H1 (cell line): ENCODE results near the gene MR1. TPM values are rescaled to one million over a fixed set of nuclear protein-coding genes. Genes with fewer than 3 reads are reported as not detected.

Source experiments
- CTCF ChIA-PET: fragments of 300-600 bp; sonication (Branson Sonifier 250); formaldehyde crosslinking; loops from one replicate; lab custom pipeline; 2021; ENCODE audit not compliant: partially characterized antibody; lab: Charles Lee
- POLR2A ChIA-PET: fragments of 300-600 bp; sonication (Branson Sonifier 250); formaldehyde crosslinking; loops from one replicate; lab custom pipeline; 2021; ENCODE audit warnings: inconsistent platforms; ENCODE audit not compliant: partially characterized antibody; lab: Charles Lee
- DNase-seq, 2 experiments: peaks; one replicate each; pipeline versions ENCODE4 v3.0.0 to v3.0.0-alpha.2; 2010 to 2022; ENCODE audit warnings: low spot score in 2 of 2, low read depth in 1 of 2, mixed read lengths in 1 of 2
- FAIRE-seq: peaks from 2 replicates; lab custom pipeline; 2011; peaks lifted over from hg19 to GRCh38; lab: Jason Lieb, UNC
- H2AFZ ChIP-seq: 2 replicates; pipeline ENCODE4 v1.8.1; 2012; ENCODE audit warnings: low read length, inconsistent platforms
- H2AK5ac ChIP-seq: 2 replicates; pipeline ENCODE4 v1.6.1; 2013; ENCODE audit warnings: low read depth, low read length
- H2BK120ac ChIP-seq: replicated peaks from 2 replicates; pipeline ENCODE3; 2013; ENCODE audit warnings: low read depth, low read length, inconsistent platforms
- H2BK12ac ChIP-seq: 2 replicates; pipeline ENCODE4 v1.6.1; 2013; ENCODE audit warnings: low read depth, low read length
- H2BK15ac ChIP-seq: 2 replicates; pipeline ENCODE4 v1.6.1; 2013; ENCODE audit warnings: low read length
- H2BK20ac ChIP-seq: 2 replicates; pipeline ENCODE4 v1.6.1; 2013; ENCODE audit warnings: low read length
- H2BK5ac ChIP-seq: 2 replicates; pipeline ENCODE4 v1.6.1; 2013; ENCODE audit warnings: low read depth, low read length
- H3K14ac ChIP-seq: 2 replicates; pipeline ENCODE4 v1.6.1; 2013; ENCODE audit warnings: inconsistent platforms; ENCODE audit not compliant: insufficient read length
- H3K18ac ChIP-seq: 2 replicates; pipeline ENCODE4 v1.6.1; 2013; ENCODE audit warnings: low read length; ENCODE audit errors: extremely low read depth
- H3K23ac ChIP-seq: 2 replicates; pipeline ENCODE4 v1.6.1; 2013; ENCODE audit warnings: inconsistent platforms; ENCODE audit not compliant: insufficient read length
- H3K23me2 ChIP-seq: 2 replicates; pipeline ENCODE4 v1.6.1; 2013; ENCODE audit warnings: low read depth, low read length
- H3K27ac ChIP-seq: 2 replicates; pipeline ENCODE4 v1.6.1; 2011; ENCODE audit warnings: low read depth, low read length, inconsistent platforms
- H3K27me3 ChIP-seq, 4 experiments: replicated peaks in 1 of 4; 1 replicate in 1 of 4; 2 replicates in 3 of 4; pipeline versions ENCODE4 v1.6.1 to v1.8.1; 2011 to 2013; ENCODE audit warnings: low read length in 3 of 4, mild to moderate bottlenecking in 3 of 4, inconsistent platforms in 2 of 4, mixed read lengths in 2 of 4, moderate library complexity in 1 of 4; ENCODE audit not compliant: control insufficient read depth in 3 of 4, insufficient read depth in 3 of 4; ENCODE audit errors: extremely low read depth in 1 of 4
- H3K36me3 ChIP-seq, 4 experiments: 2 replicates each; pipeline versions ENCODE4 v1.6.1 to v1.8.1; 2011 to 2013; ENCODE audit warnings: mild to moderate bottlenecking in 4 of 4, low read length in 3 of 4, moderate library complexity in 2 of 4, control low read depth in 1 of 4, inconsistent platforms in 1 of 4; ENCODE audit not compliant: insufficient read depth in 4 of 4, control insufficient read depth in 2 of 4
- H3K4ac ChIP-seq: replicated peaks from 2 replicates; pipeline ENCODE3; 2013; ENCODE audit warnings: low read length, low read depth, mixed read lengths, inconsistent platforms; ENCODE audit not compliant: insufficient read length
- H3K4me1 ChIP-seq, 4 experiments: replicated peaks in 1 of 4; 1 replicate in 1 of 4; 2 replicates in 3 of 4; pipeline versions ENCODE4 v1.6.1 to v1.8.1; 2011 to 2013; ENCODE audit warnings: low read length in 3 of 4, inconsistent platforms in 2 of 4, mixed read lengths in 1 of 4; ENCODE audit not compliant: insufficient read depth in 4 of 4, control insufficient read depth in 3 of 4
- H3K4me2 ChIP-seq, 2 experiments: 2 replicates each; pipeline versions ENCODE4 v1.6.1 to v1.8.1; 2011 to 2013; ENCODE audit warnings: low read depth in 2 of 2, low read length in 2 of 2, control low read depth in 1 of 2, inconsistent platforms in 1 of 2, mild to moderate bottlenecking in 1 of 2; ENCODE audit not compliant: insufficient read depth in 1 of 2
- H3K4me3 ChIP-seq, 4 experiments: fragments of 200-600, 300-600 bp in 1 of 4; sonication (generic), shearing (Covaris generic), sonication (Bioruptor Twin) in 1 of 4; 2 replicates each; pipeline versions ENCODE4 v1.5.1 to v1.8.1; 2011 to 2016; ENCODE audit warnings: low read length in 4 of 4, low read depth in 3 of 4, control low read depth in 2 of 4, inconsistent platforms in 2 of 4, mild to moderate bottlenecking in 2 of 4, mixed read lengths in 1 of 4, moderate library complexity in 1 of 4; ENCODE audit not compliant: insufficient read depth in 2 of 4; ENCODE audit errors: extremely low read depth in 1 of 4
- H3K56ac ChIP-seq: replicated peaks from 2 replicates; pipeline ENCODE3; 2013; ENCODE audit warnings: low read depth, mild to moderate bottlenecking, mixed read lengths, low read length, inconsistent platforms; ENCODE audit not compliant: insufficient read length
- H3K79me1 ChIP-seq: 2 replicates; pipeline ENCODE4 v1.6.1; 2013; ENCODE audit warnings: low read depth, low read length, control low read depth
- H3K79me2 ChIP-seq, 2 experiments: 2 replicates each; pipeline versions ENCODE4 v1.6.1 to v1.8.1; 2012 to 2013; ENCODE audit warnings: low read length in 2 of 2, mild to moderate bottlenecking in 2 of 2, inconsistent platforms in 1 of 2; ENCODE audit not compliant: insufficient read depth in 2 of 2, control insufficient read depth in 1 of 2
- H3K9ac ChIP-seq, 4 experiments: replicated peaks in 1 of 4; 1 replicate in 1 of 4; 2 replicates in 3 of 4; pipeline versions ENCODE4 v1.6.1 to v1.8.1; 2011 to 2013; ENCODE audit warnings: low read depth in 3 of 4, low read length in 3 of 4, control low read depth in 2 of 4, mild to moderate bottlenecking in 2 of 4, moderate library complexity in 2 of 4, inconsistent platforms in 1 of 4; ENCODE audit errors: extremely low read depth in 1 of 4
- H3K9me3 ChIP-seq, 2 experiments: 2 replicates each; pipeline versions ENCODE4 v1.6.1 to v1.8.1; 2012 to 2013; ENCODE audit warnings: mild to moderate bottlenecking in 2 of 2, moderate library complexity in 2 of 2, control low read depth in 1 of 2, inconsistent platforms in 1 of 2, low read depth in 1 of 2, low read length in 1 of 2, mixed read lengths in 1 of 2; ENCODE audit not compliant: insufficient read depth in 2 of 2
- H4K20me1 ChIP-seq, 2 experiments: replicated peaks in 1 of 2; 2 replicates each; pipeline versions ENCODE3 to v1.8.1; 2011 to 2013; ENCODE audit warnings: inconsistent platforms in 2 of 2, low read length in 2 of 2, mild to moderate bottlenecking in 1 of 2; ENCODE audit not compliant: insufficient read depth in 2 of 2, control insufficient read depth in 1 of 2
- H4K5ac ChIP-seq: 2 replicates; pipeline ENCODE4 v1.6.1; 2013; ENCODE audit warnings: low read length, low read depth, mixed read lengths, inconsistent platforms; ENCODE audit not compliant: insufficient read length
- H4K8ac ChIP-seq: 2 replicates; pipeline ENCODE4 v1.8.0; 2013; ENCODE audit warnings: mild to moderate bottlenecking, moderate library complexity, low read length, inconsistent platforms; ENCODE audit not compliant: insufficient read depth; ENCODE audit errors: extremely low read depth
- H4K91ac ChIP-seq: replicated peaks from 2 replicates; pipeline ENCODE3; 2013; ENCODE audit warnings: low read length, mixed read lengths, inconsistent platforms; ENCODE audit not compliant: insufficient read length
- HDAC6 ChIP-seq: IDR thresholded peaks from one replicate; pipeline ENCODE4 v1.7.1; 2012; ENCODE audit warnings: low read depth, mild to moderate bottlenecking, inconsistent platforms, low read length, moderate library complexity
- POLR2AphosphoS5 ChIP-seq: IDR thresholded peaks from 2 replicates; pipeline ENCODE4 v1.6.1; 2011; ENCODE audit warnings: low read depth, low read length
- POU5F1 ChIP-seq: IDR thresholded peaks from 2 replicates; pipeline ENCODE4 v1.6.1; 2011; ENCODE audit warnings: low read depth, mild to moderate bottlenecking, low read length, moderate library complexity
- SP1 ChIP-seq: IDR thresholded peaks from 2 replicates; pipeline ENCODE4 v1.6.1; 2011; ENCODE audit warnings: low read depth, low read length
- WGBS, 2 experiments: shearing (Covaris generic) in 1 of 2; methylation state at CpG; one replicate each; pipeline versions ENCODE4 v1.1.6 to v1.1.7; 2013 to 2015; ENCODE audit warnings: low lambda C conversion rate in 2 of 2, mixed read lengths in 2 of 2, inconsistent platforms in 1 of 2, low coverage in 1 of 2, missing lambda C conversion rate in 1 of 2; ENCODE audit not compliant: insufficient replicate concordance in 2 of 2, insufficient coverage in 1 of 2, insufficient read length in 1 of 2; ENCODE audit errors: extremely low coverage in 1 of 2, missing lambda C conversion rate in 1 of 2; 5-methylcytosine and 5-hydroxymethylcytosine counted together
- polyA plus RNA-seq, 7 experiments: library from polyadenylated mRNA; depleted of rRNA in 3 of 7; stranded (reverse) in 5 of 7; unstranded in 2 of 7; fragments of >200 nt in 5 of 7; fragments of 200-250 nt in 2 of 7; gene quantifications; 1 replicate in 5 of 7; 2 replicates in 1 of 7; 4 replicates in 1 of 7; pipeline versions ENCODE4 v1.2.1 to v1.2.3, GENCODE V29; 2011 to 2013; ENCODE audit warnings: missing spikeins in 2 of 7, mixed read lengths in 2 of 7
- total RNA-seq: library from RNA; stranded (reverse); fragmentation: NEBNext Ultra II Directional; extraction: Animal tissue kit (Norgen Biotek cat#: 25700); gene quantifications from 2 replicates; pipeline ENCODE4 v1.2.1, GENCODE V29; 2021
- TF ChIP-seq, protein P1 (sequence below): IDR thresholded peaks from 2 replicates; pipeline ENCODE4 v1.6.1; 2011; ENCODE audit warnings: low read length, improper control_type of control experiment

Gene MR1
- total and polyA plus RNA-seq, 2 of the 8 experiments (the other 6 are each of a cell fraction or from before 2014, with no cell fraction given) = 0.09 TPM; not detected in 1

DNA sequence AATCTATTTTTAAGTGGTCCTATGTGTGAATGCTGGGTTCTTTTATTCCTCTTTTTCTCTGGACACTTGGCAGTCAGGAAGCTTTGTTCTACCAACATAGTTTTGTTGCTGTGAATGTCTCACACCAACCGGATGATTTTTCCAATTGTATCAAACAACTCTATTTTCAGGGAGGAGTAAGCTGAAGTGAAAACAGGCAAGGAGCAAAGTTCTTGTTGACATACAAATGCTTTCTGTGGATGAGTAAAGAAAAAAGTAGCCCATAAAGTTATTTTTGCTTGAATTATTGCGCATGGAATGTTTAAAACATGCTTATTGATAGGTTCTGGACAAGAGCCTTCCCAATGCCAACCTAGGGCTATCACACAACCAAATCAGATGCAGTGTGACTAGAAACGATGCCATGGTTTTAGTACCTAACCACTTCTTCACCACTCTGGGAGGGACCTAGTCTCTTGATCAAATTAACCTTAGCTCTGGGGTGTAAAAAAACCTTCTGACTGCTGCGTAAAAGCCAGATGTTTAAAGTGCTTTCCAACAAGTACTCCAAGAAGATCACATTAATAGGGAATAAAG is 59.2 kb downstream of the MR1 start:
- H3K4me1 ChIP-seq = peaks cover 12 to 22% (median 15%) of the 10 kb centered on the region in 4 experiments
- H2AK5ac ChIP-seq = no peak overlapping the region
- H4K20me1 ChIP-seq = peaks cover 18 to 23% of the 10 kb centered on the region in 2 experiments
- H3K4me3 ChIP-seq = no peak overlapping the region
- CTCF ChIA-PET = interaction anchor here (1.3 to 12.3 kb wide), 3 partner anchors 26 to 48 kb away, joined by 3 to 115 read pairs (median 3); no protein-coding TSS in a partner anchor
- no peak overlapping the region for H2BK5ac ChIP-seq
- no peak overlapping the region for H4K91ac ChIP-seq
- H3K56ac ChIP-seq = no peak overlapping the region
- no peak overlapping the region for H2BK15ac ChIP-seq
- H3K36me3 ChIP-seq = no peaks in the 10 kb centered on the region
- peaks cover 0 to 20% (median 10%) of the 10 kb centered on the region in 4 experiments; a peak in 5 of 7 replicates for H3K27me3 ChIP-seq
- H3K9ac ChIP-seq = no peak overlapping the region
- DNase-seq = no peak
- no peak overlapping the region for H4K5ac ChIP-seq
- H2BK120ac ChIP-seq = no peak overlapping the region
- H3K23ac ChIP-seq = no peak overlapping the region
- H3K9me3 ChIP-seq = no peaks in the 10 kb centered on the region
- H3K18ac ChIP-seq = no peak overlapping the region
- TF ChIP-seq, protein P1, sequence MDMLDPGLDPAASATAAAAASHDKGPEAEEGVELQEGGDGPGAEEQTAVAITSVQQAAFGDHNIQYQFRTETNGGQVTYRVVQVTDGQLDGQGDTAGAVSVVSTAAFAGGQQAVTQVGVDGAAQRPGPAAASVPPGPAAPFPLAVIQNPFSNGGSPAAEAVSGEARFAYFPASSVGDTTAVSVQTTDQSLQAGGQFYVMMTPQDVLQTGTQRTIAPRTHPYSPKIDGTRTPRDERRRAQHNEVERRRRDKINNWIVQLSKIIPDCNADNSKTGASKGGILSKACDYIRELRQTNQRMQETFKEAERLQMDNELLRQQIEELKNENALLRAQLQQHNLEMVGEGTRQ = no peak
- TF ChIP-seq SP1 = no peak
- no peak for TF ChIP-seq POLR2AphosphoS5
- no peak for TF ChIP-seq HDAC6
- TF ChIP-seq POU5F1 = no peak
- POLR2A ChIA-PET = interaction anchor here (9.4 kb wide), 1 partner anchor 8 kb away, joined by 253 read pairs; no protein-coding TSS in a partner anchor
- H2BK12ac ChIP-seq = no peak overlapping the region
- no peak overlapping the region for H3K27ac ChIP-seq
- H3K79me1 ChIP-seq = no peaks in the 10 kb centered on the region
- H2BK20ac ChIP-seq = no peak overlapping the region
- FAIRE-seq = no peak
- no peak overlapping the region for H3K4me2 ChIP-seq
- WGBS, 2 experiments = 95% methylated on average over 4 of the region's 4 CpGs; no CpG with 5 or more reads in 1 of the 2 experiments
- H3K4ac ChIP-seq = no peak overlapping the region
- no peak overlapping the region for H4K8ac ChIP-seq
- H3K79me2 ChIP-seq = peaks cover 0 to 32% of the 10 kb centered on the region in 2 experiments; a peak in 2 of 4 replicates
- peaks cover 18% of the 10 kb centered on the region for H3K23me2 ChIP-seq
- no peak overlapping the region for H3K14ac ChIP-seq
- H2AFZ ChIP-seq = no peak overlapping the region
